ENCODE results near the gene TTC9C.

DNA sequence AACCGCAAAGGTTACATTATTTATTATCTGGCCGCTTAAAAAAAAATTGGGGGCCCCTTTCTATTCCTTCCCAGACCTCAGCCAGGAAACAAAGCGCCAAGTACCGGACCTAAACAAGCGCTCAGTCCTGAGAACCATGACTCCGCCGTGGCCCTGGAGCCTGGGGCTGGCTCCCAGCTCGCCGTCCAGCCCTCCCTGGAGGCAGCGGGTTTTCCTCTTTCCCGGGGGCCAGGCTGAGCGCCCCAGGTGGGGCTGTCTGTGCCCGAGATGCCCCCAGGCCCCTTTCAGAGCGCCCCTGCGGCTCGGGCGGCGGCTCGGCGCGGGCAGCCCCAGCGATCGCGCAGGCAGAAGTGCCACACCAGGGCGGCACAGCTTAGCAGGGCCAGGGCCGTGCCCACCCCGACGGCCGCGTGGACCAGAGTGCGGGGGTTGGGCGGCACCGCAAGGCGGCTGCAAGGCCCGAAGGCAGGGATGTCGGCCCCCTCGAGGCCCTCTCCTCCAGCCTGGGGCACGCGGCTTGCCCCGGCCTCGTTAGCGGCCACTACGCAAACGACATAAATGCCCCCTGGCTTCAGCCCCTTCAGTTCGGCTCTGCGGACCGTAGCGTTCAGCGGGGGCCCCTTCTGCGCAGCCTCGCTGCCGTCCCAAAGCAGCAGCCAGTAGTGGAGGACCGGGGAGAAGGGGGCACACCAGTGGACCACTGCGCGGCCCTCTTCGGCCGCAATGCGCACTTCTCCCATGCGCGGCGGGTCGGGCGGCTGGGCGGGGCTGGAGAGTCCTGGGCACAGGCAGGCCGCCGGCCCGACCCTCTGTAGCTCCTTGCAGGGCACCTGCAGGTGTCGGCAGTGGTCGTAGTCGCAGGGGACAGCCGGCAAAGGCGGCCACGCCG lies 40.5 kb upstream of the TTC9C start:
- TF ChIP-seq, protein P1, sequence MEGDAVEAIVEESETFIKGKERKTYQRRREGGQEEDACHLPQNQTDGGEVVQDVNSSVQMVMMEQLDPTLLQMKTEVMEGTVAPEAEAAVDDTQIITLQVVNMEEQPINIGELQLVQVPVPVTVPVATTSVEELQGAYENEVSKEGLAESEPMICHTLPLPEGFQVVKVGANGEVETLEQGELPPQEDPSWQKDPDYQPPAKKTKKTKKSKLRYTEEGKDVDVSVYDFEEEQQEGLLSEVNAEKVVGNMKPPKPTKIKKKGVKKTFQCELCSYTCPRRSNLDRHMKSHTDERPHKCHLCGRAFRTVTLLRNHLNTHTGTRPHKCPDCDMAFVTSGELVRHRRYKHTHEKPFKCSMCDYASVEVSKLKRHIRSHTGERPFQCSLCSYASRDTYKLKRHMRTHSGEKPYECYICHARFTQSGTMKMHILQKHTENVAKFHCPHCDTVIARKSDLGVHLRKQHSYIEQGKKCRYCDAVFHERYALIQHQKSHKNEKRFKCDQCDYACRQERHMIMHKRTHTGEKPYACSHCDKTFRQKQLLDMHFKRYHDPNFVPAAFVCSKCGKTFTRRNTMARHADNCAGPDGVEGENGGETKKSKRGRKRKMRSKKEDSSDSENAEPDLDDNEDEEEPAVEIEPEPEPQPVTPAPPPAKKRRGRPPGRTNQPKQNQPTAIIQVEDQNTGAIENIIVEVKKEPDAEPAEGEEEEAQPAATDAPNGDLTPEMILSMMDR (IDR thresholded peaks at IDR 0.05), result no peak
- TF ChIP-seq POLR2A (IDR thresholded peaks at IDR 0.05), result no peak
